ENCODE data around the gene APCDD1. TPM values are rescaled to one million over a fixed set of nuclear protein-coding genes. Genes with fewer than 3 reads are reported as not detected.

The APCDD1 gene
- total RNA-seq, 4 donors from 2014 or later = 30.7 to 51.8 (median 43.4) TPM

DNA sequence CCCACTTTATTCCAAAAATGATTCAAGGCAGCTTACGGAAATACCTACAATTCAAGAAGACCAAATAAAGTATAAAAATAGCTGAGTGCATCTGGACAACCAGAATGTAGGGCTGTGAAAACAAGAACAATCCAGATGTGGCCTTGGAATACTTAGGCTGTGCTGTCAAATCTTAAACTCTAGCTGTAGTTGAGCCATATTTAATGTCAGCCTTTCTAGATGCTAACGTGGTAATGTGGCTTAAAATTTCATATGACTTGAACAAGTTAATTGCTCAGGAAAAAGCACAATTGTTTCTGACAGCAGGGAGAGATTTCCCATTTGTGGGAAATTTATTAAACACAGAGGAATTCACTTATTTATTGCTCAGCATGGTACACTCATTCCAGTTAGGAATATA is 56.8 kb downstream of the APCDD1 start:
- Histone ChIP-seq H3K36me3 (no peaks in the 10 kb centered on the region), H3K9me3 (peaks cover 5 to 17% (median 11%) of the 10 kb centered on the region in 4 donors), H3K4me1 (peaks cover 0 to 18% (median 6%) of the 10 kb centered on the region in 4 donors), H3K27ac (replicated peaks in 1 of 4) (no peak overlapping the region), H3K27me3 (no peaks in the 10 kb centered on the region), H3K4me3 (no peak overlapping the region)
- 68% methylated on average over 2 of the region's 2 CpGs for WGBS
- intact Hi-C loops (cut with DNase I) = no loop called here
- TF ChIP-seq EP300 (IDR thresholded peaks at IDR 0.05) (no peak), POLR2AphosphoS5 (IDR thresholded peaks at IDR 0.05) (no peak), POLR2A (IDR thresholded peaks at IDR 0.05; ENCODE audit: low read depth) (no peak)
- TF ChIP-seq, protein P1, sequence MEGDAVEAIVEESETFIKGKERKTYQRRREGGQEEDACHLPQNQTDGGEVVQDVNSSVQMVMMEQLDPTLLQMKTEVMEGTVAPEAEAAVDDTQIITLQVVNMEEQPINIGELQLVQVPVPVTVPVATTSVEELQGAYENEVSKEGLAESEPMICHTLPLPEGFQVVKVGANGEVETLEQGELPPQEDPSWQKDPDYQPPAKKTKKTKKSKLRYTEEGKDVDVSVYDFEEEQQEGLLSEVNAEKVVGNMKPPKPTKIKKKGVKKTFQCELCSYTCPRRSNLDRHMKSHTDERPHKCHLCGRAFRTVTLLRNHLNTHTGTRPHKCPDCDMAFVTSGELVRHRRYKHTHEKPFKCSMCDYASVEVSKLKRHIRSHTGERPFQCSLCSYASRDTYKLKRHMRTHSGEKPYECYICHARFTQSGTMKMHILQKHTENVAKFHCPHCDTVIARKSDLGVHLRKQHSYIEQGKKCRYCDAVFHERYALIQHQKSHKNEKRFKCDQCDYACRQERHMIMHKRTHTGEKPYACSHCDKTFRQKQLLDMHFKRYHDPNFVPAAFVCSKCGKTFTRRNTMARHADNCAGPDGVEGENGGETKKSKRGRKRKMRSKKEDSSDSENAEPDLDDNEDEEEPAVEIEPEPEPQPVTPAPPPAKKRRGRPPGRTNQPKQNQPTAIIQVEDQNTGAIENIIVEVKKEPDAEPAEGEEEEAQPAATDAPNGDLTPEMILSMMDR (IDR thresholded peaks at IDR 0.05) = no peak
- no peak for DNase-seq (ENCODE audit: extremely low spot score)

DNA sequence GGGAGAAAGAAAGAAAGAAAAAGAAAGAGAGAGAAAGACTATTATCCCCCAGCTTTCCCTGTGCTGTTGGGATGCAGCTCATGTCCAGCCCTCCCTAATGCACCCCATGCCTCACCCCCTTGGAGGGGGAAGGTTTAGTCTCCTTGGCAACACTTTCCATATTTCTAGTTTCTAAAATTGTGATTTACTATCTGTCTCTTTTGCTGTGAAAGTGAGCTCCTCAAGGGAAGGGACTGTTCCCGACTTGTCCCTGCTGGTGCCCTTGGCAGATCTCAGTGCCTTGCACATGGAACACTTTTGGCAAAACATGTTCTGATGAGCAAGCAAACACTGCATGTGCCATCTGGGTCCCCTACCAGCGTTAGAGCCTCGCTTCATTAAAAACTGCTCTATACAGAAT is 59.6 kb downstream of the APCDD1 start:
- Histone ChIP-seq H3K9me3 (no peaks in the 10 kb centered on the region), H3K36me3 (no peaks in the 10 kb centered on the region), H3K27ac (replicated peaks in 1 of 4) (peak overlapping the region in 3 of 4 donors; percentile 22 to 55 (median 41)), H3K4me1 (peaks cover 8 to 29% (median 17%) of the 10 kb centered on the region in 4 donors), H3K4me3 (no peak overlapping the region), H3K27me3 (no peaks in the 10 kb centered on the region)
- intact Hi-C loops (cut with DNase I) = no loop called here
- 50% methylated on average over 3 of the region's 3 CpGs for WGBS
- no peak for DNase-seq (ENCODE audit: extremely low spot score)
- TF ChIP-seq, protein P1 (IDR thresholded peaks at IDR 0.05) = no peak
- TF ChIP-seq POLR2AphosphoS5 (IDR thresholded peaks at IDR 0.05) (no peak), POLR2A (IDR thresholded peaks at IDR 0.05; ENCODE audit: low read depth) (no peak), EP300 (IDR thresholded peaks at IDR 0.05) (no peak)

DNA sequence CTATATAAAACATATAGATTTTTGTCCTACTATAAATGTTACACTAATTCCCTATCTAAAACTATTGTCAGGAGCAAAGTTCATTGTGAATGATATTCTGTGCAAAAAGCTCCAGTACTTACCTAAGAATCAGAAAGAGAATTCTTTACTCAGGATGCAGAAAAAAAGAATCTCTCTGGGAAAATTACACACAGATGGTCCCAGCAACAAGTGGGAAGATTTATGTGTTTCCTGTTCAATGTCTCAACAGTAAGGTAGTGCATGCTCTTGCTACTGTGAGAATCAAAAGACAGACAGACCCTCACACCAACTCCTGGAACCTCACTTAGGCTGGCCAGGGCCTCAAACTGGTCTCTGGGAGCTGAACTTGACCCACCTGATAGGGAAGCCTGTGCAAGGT is 60.2 kb downstream of the APCDD1 start:
- intact Hi-C loops (cut with DNase I) = no loop called here
- peak overlapping the region in 1 of 4 donors; percentile 29 for H3K27ac ChIP-seq (replicated peaks in 1 of 4)

DNA sequence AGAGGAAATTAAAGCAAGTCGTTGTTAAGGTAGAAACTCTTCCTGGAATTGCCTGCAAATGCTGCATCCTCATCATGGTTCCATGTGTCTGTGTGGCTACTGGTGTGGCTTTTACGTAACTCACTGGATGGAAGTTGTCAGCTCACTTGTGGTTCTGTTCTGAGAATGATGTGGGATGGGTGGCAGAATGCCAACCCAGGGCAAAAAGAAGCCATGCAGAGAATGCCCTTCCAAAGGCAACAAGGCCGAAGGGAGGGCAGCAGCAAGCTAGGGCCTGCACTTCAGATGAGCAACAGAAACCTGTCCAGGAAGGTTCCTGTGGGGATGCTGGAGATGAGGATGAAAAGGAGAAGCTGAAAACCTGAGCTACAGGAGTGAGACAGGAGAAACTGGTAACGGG is 61.0 kb downstream of the APCDD1 start:
- intact Hi-C loops (cut with DNase I) = loop anchor here (5.0 kb wide), 1 partner anchor 163 kb away; no protein-coding TSS in a partner anchor
- no peak for DNase-seq (ENCODE audit: extremely low spot score)
- H3K9me3 ChIP-seq = no peaks in the 10 kb centered on the region
- H3K36me3 ChIP-seq = no peaks in the 10 kb centered on the region
- no peak overlapping the region for H3K4me3 ChIP-seq
- peak overlapping the region in 2 of 4 donors; percentile 5 to 13 for H3K27ac ChIP-seq (replicated peaks in 1 of 4)
- WGBS = 72% methylated on average over 4 of the region's 4 CpGs
- no peaks in the 10 kb centered on the region for H3K27me3 ChIP-seq
- H3K4me1 ChIP-seq = peaks cover 12 to 41% (median 30%) of the 10 kb centered on the region in 4 donors
- no peak for TF ChIP-seq POLR2AphosphoS5 (IDR thresholded peaks at IDR 0.05)
- no peak for TF ChIP-seq EP300 (IDR thresholded peaks at IDR 0.05)
- TF ChIP-seq POLR2A (IDR thresholded peaks at IDR 0.05; ENCODE audit: low read depth) = no peak
- TF ChIP-seq, protein P1 (IDR thresholded peaks at IDR 0.05) = no peak

More for the DNA sequence above, 60.2 kb downstream of the APCDD1 start:
- Histone ChIP-seq H3K9me3 (no peaks in the 10 kb centered on the region), H3K27me3 (no peaks in the 10 kb centered on the region), H3K4me1 (peaks cover 12 to 34% (median 22%) of the 10 kb centered on the region in 4 donors), H3K36me3 (no peaks in the 10 kb centered on the region), H3K4me3 (no peak overlapping the region)
- TF ChIP-seq POLR2A (IDR thresholded peaks at IDR 0.05; ENCODE audit: low read depth) = no peak
- TF ChIP-seq EP300 (IDR thresholded peaks at IDR 0.05) = no peak
- TF ChIP-seq POLR2AphosphoS5 (IDR thresholded peaks at IDR 0.05) = no peak
- TF ChIP-seq, protein P1 (IDR thresholded peaks at IDR 0.05) = no peak
- no peak for DNase-seq (ENCODE audit: extremely low spot score)

DNA sequence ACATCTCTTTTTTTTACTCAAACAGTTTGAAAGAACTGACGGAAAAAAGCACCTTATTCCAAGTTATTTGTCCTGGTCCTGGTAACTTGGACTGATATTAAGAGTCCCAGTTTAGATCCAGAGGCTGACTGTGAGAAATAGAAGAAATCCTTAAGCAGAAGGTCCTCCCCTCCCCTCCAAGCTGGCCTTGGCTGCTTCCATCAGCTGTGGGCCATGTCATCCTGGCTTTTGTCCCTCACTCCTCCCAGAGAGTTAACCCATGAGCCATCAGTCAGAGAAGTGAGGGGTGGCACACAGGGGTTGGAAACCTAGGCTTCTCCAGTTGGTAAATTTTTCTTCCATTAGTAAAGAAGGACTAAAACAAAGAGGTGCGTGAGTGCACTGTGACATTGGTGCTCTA is 61.6 kb downstream of the APCDD1 start:
- Histone ChIP-seq H3K27me3 (no peaks in the 10 kb centered on the region), H3K4me1 (peaks cover 12 to 41% (median 30%) of the 10 kb centered on the region in 4 donors), H3K4me3 (no peak overlapping the region), H3K9me3 (no peaks in the 10 kb centered on the region), H3K27ac (replicated peaks in 1 of 4) (peak overlapping the region in 2 of 4 donors; percentile 5 to 13), H3K36me3 (no peaks in the 10 kb centered on the region)
- no peak for DNase-seq (ENCODE audit: extremely low spot score)
- intact Hi-C loops (cut with DNase I) = loop anchor here (5.0 kb wide), 1 partner anchor 164 kb away; no protein-coding TSS in a partner anchor
- 85% methylated on average over 2 of the region's 2 CpGs for WGBS
- TF ChIP-seq POLR2AphosphoS5 (IDR thresholded peaks at IDR 0.05) (no peak), EP300 (IDR thresholded peaks at IDR 0.05) (no peak), POLR2A (IDR thresholded peaks at IDR 0.05; ENCODE audit: low read depth) (no peak)
- TF ChIP-seq, protein P1 (IDR thresholded peaks at IDR 0.05) = no peak
